HEK293T (cell line): ENCODE measurements around the gene CNDP1.

Experiments
- CTCF ChIA-PET: fragments of 350-600 bp; formaldehyde crosslinking; extraction: SDS; loops from one replicate; lab custom pipeline; 2021; ENCODE audit warnings: antibody characterized with exemption, inconsistent platforms; lab: Yijun Ruan, JAX
- POLR2A ChIA-PET: fragments of 350-600 bp; formaldehyde crosslinking; extraction: SDS; loops from one replicate; lab custom pipeline; 2020; ENCODE audit warnings: antibody characterized with exemption, inconsistent platforms; lab: Yijun Ruan, JAX
- DNase-seq: peaks from one replicate; pipeline ENCODE4 v3.0.0; 2012; ENCODE audit warnings: mixed read lengths; ENCODE audit errors: extremely low spot score
- ARNT ChIP-seq: fragments of 450-650 bp; IDR thresholded peaks from 2 replicates; pipeline ENCODE4 v1.6.1; 2017; ENCODE audit warnings: mild to moderate bottlenecking
- BHLHE40 ChIP-seq: fragments of 450-650 bp; IDR thresholded peaks from 2 replicates; pipeline ENCODE4 v1.6.1; 2016; ENCODE audit warnings: mild to moderate bottlenecking, moderate library complexity, borderline replicate concordance
- CTBP1 ChIP-seq: fragments of 450-650 bp; IDR thresholded peaks from 2 replicates; pipeline ENCODE4 v1.6.1; 2016; ENCODE audit warnings: borderline replicate concordance
- ELF4 ChIP-seq: fragments of 450-650 bp; IDR thresholded peaks from 2 replicates; pipeline ENCODE4 v1.6.1; 2017; ENCODE audit warnings: antibody characterized with exemption
- FOXA1 ChIP-seq: fragments of 450-650 bp; IDR thresholded peaks from 2 replicates; pipeline ENCODE4 v1.6.1; 2016; ENCODE audit warnings: mild to moderate bottlenecking
- FOXK2 ChIP-seq: fragments of 450-650 bp; IDR thresholded peaks from 2 replicates; pipeline ENCODE4 v1.6.1; 2016; ENCODE audit warnings: mild to moderate bottlenecking
- FOXM1 ChIP-seq: fragments of 450-650 bp; IDR thresholded peaks from 2 replicates; pipeline ENCODE4 v1.6.1; 2017; ENCODE audit warnings: mild to moderate bottlenecking, borderline replicate concordance
- HDGF ChIP-seq: fragments of 450-650 bp; IDR thresholded peaks from 2 replicates; pipeline ENCODE4 v1.6.1; 2017; ENCODE audit warnings: antibody characterized with exemption, borderline replicate concordance
- L3MBTL2 ChIP-seq: fragments of 450-650 bp; conservative IDR thresholded peaks from 2 replicates; pipeline ENCODE4 v1.6.1; 2016; ENCODE audit warnings: mild to moderate bottlenecking
- LEF1 ChIP-seq: fragments of 450-650 bp; IDR thresholded peaks from 2 replicates; pipeline ENCODE4 v1.6.1; 2017; ENCODE audit warnings: mild to moderate bottlenecking, borderline replicate concordance
- NFRKB ChIP-seq: fragments of 450-650 bp; IDR thresholded peaks from 2 replicates; pipeline ENCODE4 v1.6.1; 2016; ENCODE audit warnings: mild to moderate bottlenecking, moderate library complexity
- SP1 ChIP-seq: fragments of 450-650 bp; IDR thresholded peaks from 2 replicates; pipeline ENCODE4 v1.6.1; 2017
- SUZ12 ChIP-seq: fragments of 450-650 bp; IDR thresholded peaks from 2 replicates; pipeline ENCODE4 v1.6.1; 2016; ENCODE audit warnings: mild to moderate bottlenecking
- TARDBP ChIP-seq: fragments of 450-650 bp; IDR thresholded peaks from 2 replicates; pipeline ENCODE4 v1.6.1; 2016
- ZNF384 ChIP-seq: fragments of 450-650 bp; IDR thresholded peaks from 2 replicates; pipeline ENCODE4 v1.6.1; 2016
- TF ChIP-seq, protein P1 (sequence below): fragments of 450-650 bp; IDR thresholded peaks from 2 replicates; pipeline ENCODE4 v1.6.1; 2016

CNDP1 gene

DNA sequence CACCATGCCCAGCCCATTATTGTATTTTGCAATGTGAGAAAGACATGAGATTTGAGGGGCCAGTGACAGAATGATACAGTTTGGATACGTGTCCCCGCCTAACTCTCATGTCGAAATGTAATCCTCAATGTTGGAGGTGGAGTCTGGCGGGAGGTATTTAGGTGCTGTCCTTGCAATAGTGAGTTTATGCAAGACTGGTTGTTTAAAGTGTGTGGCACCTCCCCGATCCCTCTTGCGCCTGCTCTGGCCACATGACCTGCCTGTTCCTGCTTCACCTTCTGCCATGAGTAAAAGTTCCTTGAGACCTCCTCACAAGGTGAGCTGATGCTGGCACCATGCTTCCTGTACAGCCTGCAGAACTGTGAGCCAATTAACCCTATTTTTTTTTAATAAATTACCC is 16.6 kb downstream of the CNDP1 start:
- DNase-seq: no peak
- POLR2A ChIA-PET: no interaction called here
- TF ChIP-seq LEF1 (no peak), NFRKB (no peak)
- CTCF ChIA-PET: interaction anchor here (0.7 kb wide), 1 partner anchor 943 kb away, joined by 3 read pairs; no protein-coding TSS in a partner anchor

DNA sequence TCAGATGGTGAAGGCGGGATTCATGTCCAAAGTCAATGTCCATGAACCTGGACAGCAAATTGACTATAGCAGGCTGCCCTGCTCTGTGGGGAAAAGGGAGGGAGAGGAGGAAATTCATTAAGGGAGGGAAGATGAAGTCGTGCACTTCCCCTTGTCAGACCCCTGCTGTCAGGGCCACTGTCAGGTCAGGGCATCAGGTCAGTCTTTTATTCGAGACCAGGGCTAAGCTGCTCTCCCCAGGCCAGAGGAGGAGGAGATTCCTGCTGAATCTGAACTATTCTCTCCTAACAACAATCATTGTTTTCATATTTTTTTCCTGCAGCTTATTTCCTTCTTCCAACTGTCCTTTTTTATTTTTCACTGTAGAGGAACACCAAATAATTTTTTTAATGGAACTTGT is 17.2 kb downstream of the CNDP1 start:
- CTCF ChIA-PET: interaction anchor here (0.6 to 1.3 kb wide), 7 partner anchors 21 to 943 kb away, joined by 3 to 22 read pairs (median 3); partner anchors contain the start of gene CNDP2
- POLR2A ChIA-PET: no interaction called here
- no peak for TF ChIP-seq FOXM1
- TF ChIP-seq TARDBP: no peak
- TF ChIP-seq NFRKB: no peak
- TF ChIP-seq SUZ12: no peak
- no peak for TF ChIP-seq FOXK2
- TF ChIP-seq FOXA1: no peak
- TF ChIP-seq ZNF384: no peak

DNA sequence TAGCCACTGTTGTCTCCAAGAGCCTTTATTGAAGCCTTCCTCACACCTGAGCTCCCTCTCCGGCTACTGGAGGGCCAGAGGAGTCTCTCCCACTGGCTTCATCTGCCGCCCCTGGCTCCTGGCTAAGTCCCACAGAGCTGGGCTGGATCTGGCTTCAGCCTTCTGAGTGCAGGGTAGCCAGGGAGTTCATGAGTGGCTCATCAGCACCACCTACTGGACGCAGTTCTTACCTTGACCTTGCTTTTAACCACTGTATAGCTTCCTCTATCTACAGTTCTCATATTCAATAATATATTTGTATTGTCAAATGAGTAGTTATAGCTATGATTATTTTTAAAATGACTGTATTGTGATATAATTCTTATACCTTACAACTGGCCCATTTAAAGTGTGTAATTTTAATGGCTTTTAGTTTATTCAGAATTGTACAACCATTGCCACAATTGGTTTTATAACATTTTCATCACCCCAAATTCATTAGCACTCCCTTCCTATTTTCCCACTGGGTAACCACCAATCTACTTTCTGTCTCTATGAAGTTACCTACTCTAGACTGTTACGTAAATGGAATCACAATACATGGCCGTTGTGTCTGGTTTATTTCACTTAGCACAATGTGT is 17.7 kb downstream of the CNDP1 start:
- TF ChIP-seq FOXK2 (no peak), BHLHE40 (no peak), TARDBP (no peak), SP1 (no peak), SUZ12 (no peak), L3MBTL2 (no peak), ELF4 (no peak), FOXM1 (no peak), HDGF (no peak), LEF1 (no peak), ZNF384 (no peak)
- TF ChIP-seq, protein P1, sequence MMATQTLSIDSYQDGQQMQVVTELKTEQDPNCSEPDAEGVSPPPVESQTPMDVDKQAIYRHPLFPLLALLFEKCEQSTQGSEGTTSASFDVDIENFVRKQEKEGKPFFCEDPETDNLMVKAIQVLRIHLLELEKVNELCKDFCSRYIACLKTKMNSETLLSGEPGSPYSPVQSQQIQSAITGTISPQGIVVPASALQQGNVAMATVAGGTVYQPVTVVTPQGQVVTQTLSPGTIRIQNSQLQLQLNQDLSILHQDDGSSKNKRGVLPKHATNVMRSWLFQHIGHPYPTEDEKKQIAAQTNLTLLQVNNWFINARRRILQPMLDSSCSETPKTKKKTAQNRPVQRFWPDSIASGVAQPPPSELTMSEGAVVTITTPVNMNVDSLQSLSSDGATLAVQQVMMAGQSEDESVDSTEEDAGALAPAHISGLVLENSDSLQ: no peak
- ChIA-PET POLR2A (no interaction called here), CTCF (interaction anchor here (0.6 to 1.3 kb wide), 7 partner anchors 20 to 826 kb away, joined by 3 to 22 read pairs (median 3); partner anchors contain the start of gene CNDP2)
- peak; percentile 70 for DNase-seq

More for the DNA sequence above, 17.2 kb downstream of the CNDP1 start:
- DNase-seq: no peak

DNA sequence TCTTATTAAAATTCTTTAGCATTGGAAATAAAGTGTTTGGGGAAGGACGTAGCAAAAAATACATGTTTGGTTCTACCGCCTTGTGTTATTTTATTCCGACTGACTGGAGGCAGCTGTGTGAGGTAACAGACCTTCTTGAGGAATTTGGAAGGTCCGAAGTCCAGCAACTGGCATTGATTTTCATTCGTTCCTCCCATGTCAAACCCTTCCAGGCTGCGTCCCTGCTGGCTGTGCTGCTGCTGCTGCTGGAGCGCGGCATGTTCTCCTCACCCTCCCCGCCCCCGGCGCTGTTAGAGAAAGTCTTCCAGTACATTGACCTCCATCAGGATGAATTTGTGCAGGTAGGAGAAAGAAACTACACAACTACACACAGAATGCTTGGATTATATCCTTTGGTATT is 21.8 kb downstream of the CNDP1 start:
- CTCF ChIA-PET: no interaction called here
- TF ChIP-seq FOXA1 (no peak), FOXM1 (no peak), ZNF384 (no peak), SP1 (no peak), TARDBP (no peak), CTBP1 (no peak), SUZ12 (no peak), BHLHE40 (no peak), L3MBTL2 (no peak), ARNT (no peak), HDGF (no peak), LEF1 (no peak), NFRKB (no peak), FOXK2 (no peak)
- TF ChIP-seq, protein P1: no peak
- POLR2A ChIA-PET: no interaction called here
- DNase-seq: no peak

DNA sequence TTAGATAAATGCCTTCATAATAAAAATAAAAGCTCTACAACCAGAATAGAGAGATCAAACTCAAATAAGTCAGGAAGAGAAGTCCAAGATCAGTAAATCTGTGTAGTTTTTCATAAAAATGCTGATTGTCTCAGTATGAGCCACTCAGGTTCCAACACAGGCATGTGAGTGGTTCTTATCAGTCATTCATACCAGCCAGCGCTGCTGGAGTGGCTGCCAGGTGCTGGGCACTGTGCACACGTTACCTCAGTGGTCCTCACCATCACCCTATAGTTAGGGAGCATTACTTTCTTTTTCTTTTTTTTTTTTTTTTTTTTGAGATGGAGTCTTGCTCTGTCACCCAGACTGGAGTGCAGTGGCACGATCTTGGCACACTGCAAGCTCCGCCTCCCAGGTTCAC is 23.8 kb downstream of the CNDP1 start:
- no peak for DNase-seq
- ChIA-PET POLR2A (no interaction called here), CTCF (no interaction called here)
- TF ChIP-seq SUZ12 (no peak), FOXM1 (no peak), ZNF384 (no peak), LEF1 (no peak), HDGF (no peak), ELF4 (no peak), ARNT (no peak), NFRKB (no peak), SP1 (no peak), FOXA1 (no peak), L3MBTL2 (no peak), BHLHE40 (no peak), TARDBP (no peak), FOXK2 (no peak), CTBP1 (no peak)
- TF ChIP-seq, protein P1: no peak

DNA sequence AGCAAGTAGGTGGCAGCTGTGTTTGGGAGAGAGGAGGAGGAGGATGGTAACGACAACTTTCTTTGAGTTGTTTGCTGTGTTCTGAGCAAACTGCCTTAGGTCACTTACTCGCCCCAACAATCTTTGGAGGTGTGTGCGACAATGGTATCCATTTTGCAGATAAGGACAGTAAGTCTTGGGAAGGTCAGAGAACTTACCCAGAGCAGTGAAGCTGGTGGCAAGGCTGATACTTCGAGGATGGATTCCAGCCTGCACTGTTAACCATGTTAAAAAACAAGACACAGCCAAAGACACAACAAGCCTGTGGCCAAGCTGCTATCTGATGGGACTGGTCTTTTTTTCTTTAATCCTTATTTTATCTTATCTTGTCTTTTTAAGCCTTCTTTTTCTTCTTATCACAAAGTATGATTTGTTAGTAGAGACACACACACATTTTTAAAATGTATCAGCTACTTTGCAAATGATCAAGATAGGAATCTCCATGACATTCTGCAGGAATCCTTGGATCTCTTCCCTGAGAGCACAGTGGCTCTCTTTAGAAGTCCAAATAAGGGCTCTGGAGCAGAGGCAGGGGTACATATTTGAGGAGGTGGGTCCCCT is 27.9 kb downstream of the CNDP1 start:
- CTCF ChIA-PET: no interaction called here
- TF ChIP-seq ZNF384: no peak
- no peak for TF ChIP-seq FOXA1
- no peak for TF ChIP-seq SP1
- TF ChIP-seq FOXK2: no peak
- TF ChIP-seq CTBP1: no peak
- TF ChIP-seq ELF4: no peak
- no peak for TF ChIP-seq SUZ12
- TF ChIP-seq NFRKB: no peak
- no peak for DNase-seq
- POLR2A ChIA-PET: no interaction called here

DNA sequence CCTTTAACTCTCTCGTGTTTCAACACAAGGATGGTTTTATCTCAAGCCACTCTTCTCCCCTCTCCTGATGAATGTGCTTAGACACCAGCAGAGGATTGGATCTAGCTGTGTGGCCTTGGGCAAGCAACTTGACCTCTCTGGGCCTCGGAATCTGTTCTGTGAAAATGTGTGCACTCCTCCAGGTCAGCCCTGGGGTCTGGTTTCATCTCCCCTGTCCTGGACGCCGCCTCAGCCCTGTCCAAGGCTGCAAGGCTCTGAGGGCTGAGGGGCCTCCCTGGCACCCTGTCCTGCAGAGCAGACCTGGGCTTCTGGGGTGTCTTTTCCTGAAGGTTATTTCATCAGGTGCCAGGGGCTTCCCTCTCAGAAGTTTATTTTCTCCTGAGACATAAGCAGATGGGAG is 28.5 kb downstream of the CNDP1 start:
- TF ChIP-seq HDGF: no peak
- TF ChIP-seq, protein P1: no peak
- TF ChIP-seq ZNF384: no peak
- no peak for TF ChIP-seq L3MBTL2
- TF ChIP-seq NFRKB: no peak
- ChIA-PET POLR2A (no interaction called here), CTCF (no interaction called here)
- DNase-seq: no peak
